Muscle layer of duodenum (tissue), 2 donors: Measurements from ENCODE around the gene GON7.
A peak's percentile ranks its signal among the peaks of the same experiment; 100 is the strongest.
"Not testable (repeated sequence)": the region's sequence is repeated elsewhere in the genome, so short reads cannot be mapped to it uniquely, and the experiment has no call there.

Experiments used
- H3K27ac ChIP-seq: one replicate; pipeline ENCODE4 v1.7.0; 2013; ENCODE audit warnings: mild to moderate bottlenecking, low read length
- H3K27me3 ChIP-seq: one replicate; pipeline ENCODE4 v1.7.0; 2013; ENCODE audit warnings: low read depth, mild to moderate bottlenecking, control low read depth, low read length
- H3K36me3 ChIP-seq, 2 donors: one replicate each; pipeline ENCODE4 v1.7.0; 2013; ENCODE audit warnings: low read length in 2 of 2, control low read depth in 1 of 2, mild to moderate bottlenecking in 1 of 2; ENCODE audit not compliant: insufficient read depth in 2 of 2, control insufficient read depth in 1 of 2
- H3K4me1 ChIP-seq, 2 donors: one replicate each; pipeline ENCODE4 v1.7.0; 2013; ENCODE audit warnings: low read length in 2 of 2, mild to moderate bottlenecking in 2 of 2, control low read depth in 1 of 2, moderate library complexity in 1 of 2; ENCODE audit not compliant: insufficient read depth in 2 of 2, control insufficient read depth in 1 of 2
- H3K4me3 ChIP-seq, 2 donors: one replicate each; pipeline ENCODE4 v1.7.0; 2013; ENCODE audit warnings: low read length in 2 of 2, low read depth in 1 of 2, mild to moderate bottlenecking in 1 of 2
- H3K9me3 ChIP-seq, 2 donors: one replicate each; pipeline ENCODE4 v1.7.0; 2013; ENCODE audit warnings: low read length in 2 of 2, control low read depth in 1 of 2, mild to moderate bottlenecking in 1 of 2; ENCODE audit not compliant: control insufficient read depth in 1 of 2
- donor health status: healthy.

The GON7 gene

GRCh38 chr14:93206793-93207467 lies at the start of gene GON7, which contains the start of gene UBR7:
TSS of gene GON7 (minus strand) at chr14:93207065. CDS start at chr14:93207037, 28 bp downstream.
TSS of gene UBR7 (plus strand) at chr14:93207256. CDS start at chr14:93207292, 36 bp downstream.
- Histone ChIP-seq H3K36me3 (peaks cover 2 to 6% of the 10 kb centered on the region in 2 donors), H3K27ac (peak within 1 kb of the TSS; percentile 75), H3K4me3 (peak within 1 kb of the TSS; percentile 85 to 90), H3K4me1 (peaks cover 8 to 22% of the 10 kb centered on the region in 2 donors), H3K9me3 (no peaks in the 10 kb centered on the region), H3K27me3 (no peaks in the 10 kb centered on the region)

GRCh38 chr14:93249128-93249831 lies 42.4 kb upstream of the GON7 start:
- Histone ChIP-seq H3K4me1 (no peaks in the 10 kb centered on the region), H3K36me3 (peaks cover 24 to 70% of the 10 kb centered on the region in 2 donors), H3K27ac (no peak overlapping the region), H3K4me3 (no peak overlapping the region), H3K27me3 (no peaks in the 10 kb centered on the region), H3K9me3 (no peaks in the 10 kb centered on the region)

DNA sequence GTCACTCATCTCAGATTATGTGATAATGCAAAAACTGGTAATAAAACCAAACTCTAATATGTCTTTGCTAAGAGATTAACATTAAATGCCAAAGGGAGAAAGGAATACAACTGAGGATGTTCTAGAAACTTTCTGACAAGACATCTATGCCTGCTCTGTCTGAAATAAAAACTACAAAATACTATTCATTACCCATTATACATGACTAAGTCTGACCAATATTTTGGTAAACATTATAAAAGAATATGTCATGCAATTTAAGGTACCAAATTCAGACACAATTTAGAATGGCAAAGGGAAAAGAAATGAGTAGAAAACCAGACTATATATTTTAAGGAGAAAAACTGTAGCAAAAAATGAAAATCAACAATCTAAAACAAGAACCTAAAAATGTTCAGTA lies 39.7 kb upstream of the GON7 start:
- peaks cover 39 to 76% of the 10 kb centered on the region in 2 donors for H3K36me3 ChIP-seq
- no peaks in the 10 kb centered on the region for H3K9me3 ChIP-seq
- H3K27me3 ChIP-seq, result no peaks in the 10 kb centered on the region
- no peak overlapping the region for H3K4me3 ChIP-seq
- no peak overlapping the region for H3K27ac ChIP-seq
- no peaks in the 10 kb centered on the region for H3K4me1 ChIP-seq

GRCh38 chr14:93245764-93246420 lies 39.0 kb upstream of the GON7 start:
- Histone ChIP-seq H3K36me3 (peaks cover 36 to 77% of the 10 kb centered on the region in 2 donors), H3K4me1 (no peaks in the 10 kb centered on the region), H3K9me3 (no peaks in the 10 kb centered on the region), H3K27ac (no peak overlapping the region), H3K27me3 (no peaks in the 10 kb centered on the region), H3K4me3 (no peak overlapping the region)

- no peak overlapping the region for H3K4me3 ChIP-seq
- no peaks in the 10 kb centered on the region for H3K27me3 ChIP-seq
- no peaks in the 10 kb centered on the region for H3K9me3 ChIP-seq
- no peaks in the 10 kb centered on the region for H3K4me1 ChIP-seq
- H3K36me3 ChIP-seq, result peaks cover 29 to 33% of the 10 kb centered on the region in 2 donors
- no peak overlapping the region for H3K27ac ChIP-seq
These were observed 33.8 kb upstream of the GON7 start for GRCh38 chr14:93240678-93241000.

- no peak overlapping the region for H3K4me3 ChIP-seq
- H3K27me3 ChIP-seq, result no peaks in the 10 kb centered on the region
- peaks cover 25 to 28% of the 10 kb centered on the region in 2 donors for H3K36me3 ChIP-seq
- H3K27ac ChIP-seq, result no peak overlapping the region
- H3K4me1 ChIP-seq, result no peaks in the 10 kb centered on the region
- no peaks in the 10 kb centered on the region for H3K9me3 ChIP-seq
These were observed 33.2 kb upstream of the GON7 start for GRCh38 chr14:93239869-93240677.

DNA sequence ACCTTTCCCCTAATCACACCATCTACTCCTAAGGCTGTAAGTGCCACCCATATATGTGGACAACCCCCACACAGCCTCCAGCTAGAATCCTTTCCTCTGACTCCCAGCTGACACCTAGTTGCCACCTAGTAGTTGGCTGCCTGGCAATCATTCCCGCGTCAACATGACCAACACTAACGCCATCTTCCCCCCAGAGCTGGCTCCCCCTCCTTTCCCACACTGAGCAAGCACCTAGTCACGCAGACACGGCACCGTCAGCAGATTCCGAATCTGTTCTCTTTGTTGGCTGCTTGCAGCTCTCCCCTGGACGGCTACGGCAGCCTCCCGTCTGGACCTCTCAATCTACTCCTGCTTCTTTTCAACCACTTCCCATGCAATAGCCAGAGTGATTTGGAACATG lies 27.9 kb upstream of the GON7 start:
- Histone ChIP-seq H3K4me1 (no peaks in the 10 kb centered on the region), H3K27ac (no peak overlapping the region), H3K4me3 (no peak overlapping the region), H3K9me3 (no peaks in the 10 kb centered on the region), H3K27me3 (no peaks in the 10 kb centered on the region), H3K36me3 (peaks cover 0 to 3% of the 10 kb centered on the region in 2 donors)

- H3K4me1 ChIP-seq, H3K4me3 ChIP-seq, H3K9me3 ChIP-seq, H3K27me3 ChIP-seq, H3K27ac ChIP-seq: not testable (repeated sequence)
- peaks cover 8 to 10% of the 10 kb centered on the region in 2 donors for H3K36me3 ChIP-seq
These were observed 26.2 kb upstream of the GON7 start for GRCh38 chr14:93233078-93233477.

DNA sequence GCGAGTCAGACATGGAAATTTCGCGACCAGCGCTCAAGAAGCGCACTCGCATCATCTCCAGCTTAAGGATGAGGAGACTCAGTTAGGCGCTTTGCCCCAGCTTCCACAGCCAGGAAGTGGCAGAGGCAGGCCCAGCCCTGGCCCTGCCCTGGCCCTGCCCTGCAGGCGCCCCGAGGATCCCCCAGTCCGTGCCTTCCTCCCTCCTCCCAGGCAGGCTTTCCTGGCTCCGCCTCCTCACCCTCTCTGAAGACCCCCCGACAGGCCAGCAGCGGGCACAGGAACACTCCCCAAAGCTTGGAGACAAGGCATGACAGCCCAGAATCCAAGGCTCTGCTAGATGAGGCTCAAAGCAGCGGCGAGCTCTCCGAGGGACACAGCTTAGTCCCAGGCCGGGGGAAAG lies 25.3 kb upstream of the GON7 start:
- no peaks in the 10 kb centered on the region for H3K27me3 ChIP-seq
- no peak overlapping the region for H3K27ac ChIP-seq
- peak overlapping the region; percentile 49 to 64 for H3K4me3 ChIP-seq
- H3K9me3 ChIP-seq, result no peaks in the 10 kb centered on the region
- peaks cover 17 to 19% of the 10 kb centered on the region in 2 donors for H3K36me3 ChIP-seq
- no peaks in the 10 kb centered on the region for H3K4me1 ChIP-seq

- Histone ChIP-seq H3K4me3 (peak overlapping the region; percentile 49 to 64), H3K36me3 (peaks cover 19 to 25% of the 10 kb centered on the region in 2 donors), H3K9me3 (no peaks in the 10 kb centered on the region), H3K4me1 (no peaks in the 10 kb centered on the region), H3K27ac (no peak overlapping the region), H3K27me3 (no peaks in the 10 kb centered on the region)
These were observed 24.5 kb upstream of the GON7 start for GRCh38 chr14:93231129-93231979.
